HG03378 (cell line): ENCODE measurements around the gene ZBTB5.

Experiments used
- ATAC-seq: cut with Tn5 transposase; IDR thresholded peaks from one replicate; pipeline ENCODE4 v1.9.1; 2021; ENCODE audit warnings: mild to moderate bottlenecking, moderate library complexity; ENCODE audit not compliant: unreplicated experiment

Gene ZBTB5

DNA sequence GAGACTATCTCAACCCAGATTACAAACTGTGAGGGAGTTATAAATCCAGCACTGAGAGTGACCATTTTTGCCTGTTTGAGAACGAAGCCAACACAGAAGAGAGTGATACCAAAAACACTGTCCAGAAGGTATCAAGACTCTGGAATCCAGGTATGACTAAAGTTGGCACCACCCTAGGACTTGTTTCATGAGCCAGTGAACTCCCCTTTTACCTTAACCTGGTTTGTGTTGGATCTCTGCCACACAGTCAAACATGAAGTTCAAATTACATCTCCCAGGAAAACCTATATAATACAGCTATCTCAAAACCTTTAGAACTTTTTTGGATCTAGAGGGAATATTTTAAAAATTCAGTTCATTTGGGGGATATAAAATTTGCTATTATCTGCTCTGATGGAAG is 11.4 kb downstream of the ZBTB5 start:
- no peak for ATAC-seq

GRCh38 chr9:37452611-37453010 is 12.6 kb downstream of the ZBTB5 start:
- no peak for ATAC-seq

- no peak for ATAC-seq
Observed at GRCh38 chr9:37451628-37452027, 13.6 kb downstream of the ZBTB5 start.

GRCh38 chr9:37449862-37450632 is 15.2 kb downstream of the ZBTB5 start:
- ATAC-seq: no peak

DNA sequence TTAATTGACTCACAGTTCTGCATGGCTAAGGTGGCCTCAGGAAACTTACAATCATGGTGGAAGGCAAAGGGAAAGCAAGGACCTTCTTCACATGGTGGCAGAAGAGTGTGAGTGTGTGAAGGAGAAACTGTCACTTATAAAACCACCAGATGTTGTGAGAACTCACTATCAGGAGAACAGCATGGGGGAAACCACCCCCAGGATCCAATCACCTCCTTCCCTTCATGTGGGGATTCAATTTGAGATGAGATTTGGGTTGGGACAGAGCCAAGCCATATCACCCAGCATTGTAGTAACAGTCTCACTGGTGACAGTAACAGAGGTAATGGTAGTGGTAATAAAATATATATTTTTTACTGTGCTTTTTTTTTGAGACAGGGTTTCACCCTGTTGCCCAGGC is 18.1 kb downstream of the ZBTB5 start:
- ATAC-seq: no peak

GRCh38 chr9:37446401-37446800 is 18.8 kb downstream of the ZBTB5 start:
- ATAC-seq: no peak

- ATAC-seq: no peak
Observed at GRCh38 chr9:37445832-37446231, 19.4 kb downstream of the ZBTB5 start.

- no peak for ATAC-seq
Observed at GRCh38 chr9:37444890-37445289, 20.4 kb downstream of the ZBTB5 start.

- no peak for ATAC-seq
Observed at GRCh38 chr9:37443566-37443965, 21.7 kb downstream of the ZBTB5 start.

DNA sequence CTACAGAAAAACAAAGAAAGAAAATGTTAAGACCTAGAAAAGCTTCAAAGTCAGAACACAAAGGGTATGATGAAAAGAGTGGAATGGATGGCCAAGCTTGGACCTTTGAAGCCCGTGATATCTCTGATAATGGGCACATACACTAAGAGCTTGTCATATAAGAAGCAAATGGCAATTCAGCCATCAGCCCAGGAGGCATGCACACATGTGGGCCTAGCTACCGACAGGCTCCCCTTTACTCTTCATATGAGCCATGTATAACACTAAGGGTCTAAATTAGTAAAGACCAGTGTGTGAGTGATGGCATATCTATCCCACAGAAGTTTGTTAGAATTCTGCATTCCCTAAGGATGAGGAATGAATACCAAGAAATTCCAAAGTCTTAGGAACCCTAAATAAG is 22.7 kb downstream of the ZBTB5 start:
- no peak for ATAC-seq

DNA sequence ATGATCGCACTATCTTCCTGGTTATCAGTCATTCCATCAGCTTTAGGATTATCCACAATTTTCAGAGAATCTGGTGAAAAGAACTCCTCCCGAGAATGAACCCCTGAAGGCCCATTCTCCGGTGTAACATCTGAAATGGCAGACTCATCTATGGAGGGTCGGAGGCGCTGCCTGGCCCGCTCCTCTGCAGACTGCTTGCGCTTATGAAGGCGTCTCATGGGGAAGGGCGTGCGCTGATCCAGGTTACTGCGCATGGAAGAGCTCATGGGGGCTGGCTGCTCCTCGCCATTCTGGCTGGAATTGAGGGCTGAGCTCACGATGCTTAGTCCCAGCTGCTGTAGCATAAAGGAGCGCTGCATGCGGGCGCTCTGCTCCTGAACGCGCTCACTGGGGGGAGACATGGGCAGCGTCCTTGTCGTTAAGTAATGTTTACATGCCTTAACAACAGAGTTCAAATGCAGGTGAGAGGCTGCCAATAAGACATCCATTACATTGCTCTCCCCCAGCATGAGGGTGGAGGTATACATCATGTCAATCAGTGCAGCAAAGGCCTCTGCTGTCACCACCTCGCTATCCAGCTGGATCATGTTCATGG is 23.4 kb downstream of the ZBTB5 start:
- no peak for ATAC-seq

- ATAC-seq: no peak
Observed at GRCh38 chr9:37438359-37438758, 26.9 kb downstream of the ZBTB5 start.

DNA sequence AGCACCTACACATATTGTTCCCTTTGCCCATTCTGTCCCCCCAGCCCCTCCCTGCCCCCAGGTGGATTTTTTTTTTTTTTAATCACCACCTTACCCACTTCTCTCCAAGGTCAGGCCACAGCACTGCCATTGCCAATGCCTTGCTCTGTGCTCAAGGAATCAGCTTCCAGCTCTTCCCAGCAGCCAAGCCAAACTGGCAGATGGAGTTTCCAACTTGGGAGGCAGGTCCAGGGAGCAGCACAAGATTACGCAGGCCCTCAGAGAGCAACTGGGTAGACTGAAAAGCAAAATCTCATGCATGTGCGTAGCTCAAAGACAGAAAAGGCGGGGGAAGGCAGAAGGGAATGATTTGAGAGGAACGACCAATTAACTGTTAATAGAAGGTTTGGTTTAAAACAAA is 27.6 kb downstream of the ZBTB5 start:
- no peak for ATAC-seq

DNA sequence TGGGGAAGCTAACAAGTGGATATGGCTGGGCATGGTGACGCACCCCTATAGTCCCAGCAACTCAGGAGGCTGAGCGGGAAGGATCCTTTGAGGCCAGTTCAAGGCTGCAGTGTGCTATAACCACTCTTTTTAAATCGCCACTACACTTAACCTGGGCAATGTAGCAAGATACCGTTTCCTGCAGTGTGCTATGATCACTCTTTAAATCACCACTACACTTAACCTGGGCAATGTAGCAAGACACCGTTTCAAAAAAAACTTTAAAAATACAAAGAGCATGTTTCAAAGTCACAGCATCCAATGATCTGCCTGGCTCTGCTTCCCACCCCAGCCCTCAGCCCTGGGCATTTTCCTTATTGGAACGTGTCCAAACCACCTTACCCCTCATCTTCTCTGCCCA is 28.2 kb downstream of the ZBTB5 start:
- ATAC-seq: no peak

- no peak for ATAC-seq
Observed at GRCh38 chr9:37436540-37436939, 28.7 kb downstream of the ZBTB5 start.

DNA sequence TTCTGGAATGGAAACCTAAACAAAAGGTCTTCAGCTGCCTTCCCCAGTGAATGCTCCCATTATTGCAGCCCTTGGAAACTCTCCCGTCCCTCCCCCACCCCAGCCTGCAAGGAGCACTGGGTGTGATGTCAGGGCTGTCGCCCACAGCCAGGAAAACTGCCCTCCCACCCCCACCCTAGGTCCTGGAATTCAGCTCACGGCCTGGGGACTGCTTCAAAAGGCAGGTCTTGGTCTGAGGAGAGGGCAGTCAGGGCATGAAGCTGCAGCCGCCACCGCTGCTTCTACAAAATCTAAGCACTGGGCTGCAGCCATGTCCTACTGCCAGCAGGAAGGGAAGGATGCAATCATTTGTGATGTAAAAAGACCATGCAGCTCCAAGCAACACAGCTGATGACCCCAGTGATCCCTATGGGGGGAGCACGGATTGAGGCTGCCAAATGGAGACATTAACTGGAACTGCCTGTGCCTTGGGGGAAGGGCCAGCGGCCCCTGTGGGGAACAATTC is 31.3 kb downstream of the ZBTB5 start:
- no peak for ATAC-seq

- no peak for ATAC-seq
Observed at GRCh38 chr9:37432020-37432419, 33.2 kb downstream of the ZBTB5 start.

- no peak for ATAC-seq
Observed at GRCh38 chr9:37430841-37431597, 34.2 kb downstream of the ZBTB5 start.

DNA sequence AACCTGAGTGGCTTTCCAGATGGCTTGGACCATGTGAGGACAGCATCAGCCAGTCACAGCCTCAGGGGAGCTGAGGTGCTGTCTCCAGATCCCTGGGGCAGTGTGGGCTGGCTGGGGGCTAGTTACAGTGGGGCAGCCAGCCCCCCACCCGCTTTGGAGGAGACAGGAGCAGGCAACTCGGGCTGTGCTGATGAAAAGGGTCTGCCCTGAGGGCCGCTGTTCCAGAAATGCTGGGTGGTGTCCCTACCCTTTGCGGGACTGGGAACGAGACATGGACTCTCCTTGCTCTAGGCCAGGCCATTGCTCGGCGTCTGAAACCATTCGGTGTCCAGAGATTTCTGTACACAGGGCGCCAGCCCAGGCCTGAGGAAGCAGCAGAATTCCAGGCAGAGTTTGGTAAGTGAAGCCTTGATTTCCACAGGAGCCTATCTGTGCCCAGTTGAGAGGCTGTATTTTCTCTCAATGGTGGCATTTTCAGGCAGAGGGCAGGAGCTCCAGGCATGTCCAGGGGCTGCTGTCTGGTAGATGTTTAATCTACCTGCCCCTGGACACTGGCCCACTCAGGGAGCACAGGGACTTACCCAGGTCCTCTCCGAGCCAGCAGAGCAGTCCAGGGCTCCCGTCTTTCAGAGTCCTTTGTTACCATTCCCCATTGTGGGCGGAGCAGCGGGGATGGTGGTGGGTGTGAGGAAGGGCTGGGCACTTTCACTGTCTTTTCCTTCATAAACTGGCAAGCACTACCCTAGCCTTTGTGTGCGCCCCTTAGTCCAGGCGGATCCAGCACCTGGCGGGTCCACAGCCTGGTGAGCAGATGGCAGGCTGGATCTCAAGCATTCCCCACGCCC is 35.6 kb downstream of the ZBTB5 start:
- no peak for ATAC-seq

- no peak for ATAC-seq
Observed at GRCh38 chr9:37428345-37428744, 36.9 kb downstream of the ZBTB5 start.

GRCh38 chr9:37426846-37427245 is 38.4 kb downstream of the ZBTB5 start:
- no peak for ATAC-seq
